ENCODE data around the gene FBRSL1.

DNA sequence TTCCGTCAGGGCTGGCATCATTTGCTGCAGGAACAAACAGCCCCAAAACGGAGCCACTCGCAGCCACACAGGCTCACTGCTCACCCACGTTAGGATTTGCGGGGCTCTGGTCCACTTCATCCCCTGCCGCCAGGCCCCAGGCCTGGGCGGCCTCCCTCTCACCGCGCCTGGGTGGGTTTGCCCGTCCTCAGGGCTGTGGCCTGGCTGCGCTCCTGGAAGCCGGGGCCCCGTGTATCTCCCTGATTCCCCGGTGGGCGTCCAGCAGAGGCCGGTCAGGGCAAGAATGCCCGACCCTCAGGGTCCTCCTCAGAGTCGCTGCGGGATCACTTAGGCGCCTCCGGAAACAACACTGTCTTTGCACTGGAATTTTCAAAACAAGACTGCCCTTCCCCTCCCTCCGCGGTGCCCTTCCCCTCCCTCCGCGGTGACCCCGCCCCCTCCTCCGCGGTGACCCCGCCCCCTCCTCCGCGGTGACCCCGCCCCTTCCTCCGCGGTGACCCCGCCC, 15.7 kb upstream of the FBRSL1 start:
- TF ChIP-seq, protein P1, sequence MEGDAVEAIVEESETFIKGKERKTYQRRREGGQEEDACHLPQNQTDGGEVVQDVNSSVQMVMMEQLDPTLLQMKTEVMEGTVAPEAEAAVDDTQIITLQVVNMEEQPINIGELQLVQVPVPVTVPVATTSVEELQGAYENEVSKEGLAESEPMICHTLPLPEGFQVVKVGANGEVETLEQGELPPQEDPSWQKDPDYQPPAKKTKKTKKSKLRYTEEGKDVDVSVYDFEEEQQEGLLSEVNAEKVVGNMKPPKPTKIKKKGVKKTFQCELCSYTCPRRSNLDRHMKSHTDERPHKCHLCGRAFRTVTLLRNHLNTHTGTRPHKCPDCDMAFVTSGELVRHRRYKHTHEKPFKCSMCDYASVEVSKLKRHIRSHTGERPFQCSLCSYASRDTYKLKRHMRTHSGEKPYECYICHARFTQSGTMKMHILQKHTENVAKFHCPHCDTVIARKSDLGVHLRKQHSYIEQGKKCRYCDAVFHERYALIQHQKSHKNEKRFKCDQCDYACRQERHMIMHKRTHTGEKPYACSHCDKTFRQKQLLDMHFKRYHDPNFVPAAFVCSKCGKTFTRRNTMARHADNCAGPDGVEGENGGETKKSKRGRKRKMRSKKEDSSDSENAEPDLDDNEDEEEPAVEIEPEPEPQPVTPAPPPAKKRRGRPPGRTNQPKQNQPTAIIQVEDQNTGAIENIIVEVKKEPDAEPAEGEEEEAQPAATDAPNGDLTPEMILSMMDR (IDR thresholded peaks at IDR 0.05; ENCODE audit: low read depth, low read length, missing input control): no peak
- TF ChIP-seq SP1 (IDR thresholded peaks at IDR 0.05): no peak
- TF ChIP-seq RAD21 (IDR thresholded peaks at IDR 0.05): no peak
- no peak for TF ChIP-seq ATF3 (IDR thresholded peaks at IDR 0.05)
- TF ChIP-seq MAX (IDR thresholded peaks at IDR 0.05): no peak
- TF ChIP-seq GABPA (IDR thresholded peaks at IDR 0.05 in 1 of 2, conservative IDR thresholded peaks at IDR 0.05 in 1 of 2): no peak

Measured in liver (tissue), 3 donors.